ENCODE data around the gene STAG1.
"Not testable (repeated sequence)": the region's sequence is repeated elsewhere in the genome, so short reads cannot be mapped to it uniquely, and the experiment has no call there.

STAG1 gene

DNA sequence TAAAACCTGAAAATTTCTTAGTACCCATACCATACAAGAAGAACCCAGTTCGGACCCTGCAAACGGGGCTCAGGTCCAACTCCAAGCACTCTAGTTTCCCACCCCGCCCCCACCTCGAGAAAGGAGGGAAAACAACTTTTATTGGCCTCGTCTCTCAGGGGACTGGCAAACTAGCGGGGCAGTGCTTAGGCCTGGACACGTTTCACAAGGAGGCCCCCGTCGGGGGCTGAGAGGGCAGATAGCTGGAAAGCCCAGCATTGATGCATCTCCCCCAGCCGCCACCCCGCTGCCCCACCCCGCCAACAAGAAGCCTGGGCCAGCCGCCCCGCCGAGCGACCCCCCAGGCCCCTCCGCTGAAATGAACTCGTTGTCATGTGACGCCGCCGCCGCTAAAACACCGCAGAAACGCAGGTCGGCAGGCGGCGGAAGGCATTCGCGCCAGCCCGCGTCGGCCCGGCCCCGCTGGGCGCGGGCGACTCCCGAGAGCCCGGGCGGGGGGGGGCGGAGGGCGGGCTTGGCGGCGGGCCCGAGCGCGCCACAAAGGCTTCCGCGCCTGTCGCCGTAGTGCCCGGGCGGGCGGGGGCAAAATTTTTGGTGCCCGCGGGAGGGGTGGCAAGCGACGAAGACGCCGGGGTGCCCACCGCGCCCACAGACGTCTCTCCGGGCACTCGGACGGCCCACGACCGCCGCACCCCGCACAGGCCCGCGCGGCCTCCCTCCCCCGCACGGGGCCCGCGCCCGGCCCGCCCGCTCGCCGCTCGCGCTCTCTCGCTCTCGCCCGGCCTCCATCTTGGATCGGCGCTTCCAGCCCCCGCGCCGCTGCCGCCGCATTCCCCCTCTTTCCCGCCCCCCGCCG lies 634 bp downstream of the STAG1 start:
- Mint-ChIP-seq H3K4me3 (peak overlapping the region; percentile 71), H3K36me3 (peaks cover 27% of the 10 kb centered on the region), H3K4me1 (peaks cover 49% of the 10 kb centered on the region), H3K9me3 (no peaks in the 10 kb centered on the region), H3K27ac (peak overlapping the region; percentile 94)
- DNase-seq (ENCODE audit: low spot score in 2 of 2) = peak; percentile 56 to 80
- ATAC-seq = peak; percentile 45

- Mint-ChIP-seq H3K27ac (peak overlapping the region; percentile 94), H3K9me3 (no peaks in the 10 kb centered on the region), H3K4me1 (peaks cover 54% of the 10 kb centered on the region), H3K4me3 (peak overlapping the region; percentile 71), H3K36me3 (peaks cover 34% of the 10 kb centered on the region)
- ATAC-seq (no peak), DNase-seq (ENCODE audit: low spot score in 2 of 2) (no peak)
Observed at GRCh38 chr3:136750897-136751315, 1.3 kb downstream of the STAG1 start.

DNA sequence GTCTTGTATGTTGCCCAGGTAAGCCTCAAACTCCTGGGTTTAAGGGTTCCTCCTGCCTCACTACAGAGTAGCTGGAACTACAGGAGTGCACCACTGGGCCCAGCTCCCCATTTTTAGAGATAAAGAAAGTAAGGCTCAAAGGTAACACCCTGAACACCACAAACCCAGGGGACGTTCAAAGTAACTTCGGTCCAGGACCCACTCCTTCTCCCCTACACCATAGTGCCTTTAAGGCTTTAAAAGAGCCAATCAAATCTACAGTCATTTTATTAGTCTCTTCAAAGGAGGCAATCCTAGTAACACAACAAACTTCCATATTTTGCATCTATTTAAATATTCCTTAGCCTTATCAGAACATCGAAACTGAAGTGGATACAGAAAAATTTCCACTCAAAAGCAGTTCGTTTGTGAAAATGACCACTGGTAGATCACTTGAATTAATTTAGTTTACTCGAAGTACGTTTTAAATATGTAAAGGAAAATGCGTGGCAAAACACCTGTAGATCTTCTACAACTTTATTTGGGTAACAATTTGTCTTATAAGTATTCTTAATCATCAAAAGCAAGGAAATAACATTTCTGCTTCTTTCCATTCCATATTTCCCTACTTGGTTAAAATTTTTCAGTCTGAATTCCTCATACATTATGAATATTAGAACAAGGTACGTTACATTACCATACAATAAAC lies 1.8 kb downstream of the STAG1 start:
- peaks cover 57% of the 10 kb centered on the region for H3K4me1 Mint-ChIP-seq
- DNase-seq (ENCODE audit: low spot score in 2 of 2) (no peak), ATAC-seq (no peak)
- peak overlapping the region; percentile 71 for H3K4me3 Mint-ChIP-seq
- peaks cover 35% of the 10 kb centered on the region for H3K36me3 Mint-ChIP-seq
- peak overlapping the region; percentile 94 for H3K27ac Mint-ChIP-seq
- H3K9me3 Mint-ChIP-seq = no peaks in the 10 kb centered on the region

DNA sequence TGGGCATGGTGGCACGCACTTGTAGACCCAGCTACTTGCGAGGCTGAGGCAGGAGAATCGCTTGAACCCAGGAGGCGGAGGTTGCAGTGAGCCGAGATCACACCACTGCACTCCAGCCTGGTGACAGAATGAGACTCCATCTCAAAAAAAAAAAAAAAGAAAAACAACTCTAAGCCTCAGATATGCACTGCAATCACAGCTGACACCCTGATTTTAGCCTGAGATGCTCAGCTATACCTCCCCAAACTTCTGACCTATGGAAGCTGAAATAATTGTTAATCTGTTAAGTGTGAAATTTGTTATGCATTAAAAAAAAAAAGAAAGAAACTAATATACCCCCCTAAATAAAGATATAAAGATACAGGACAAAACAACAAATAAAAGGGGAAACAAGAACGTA lies 2.6 kb downstream of the STAG1 start:
- not testable (repeated sequence) for ATAC-seq; H3K9me3 Mint-ChIP-seq; DNase-seq (ENCODE audit: low spot score in 2 of 2)
- Mint-ChIP-seq H3K27ac (peak overlapping the region; percentile 94), H3K4me3 (peak overlapping the region; percentile 71), H3K36me3 (peaks cover 42% of the 10 kb centered on the region), H3K4me1 (peaks cover 60% of the 10 kb centered on the region)

GRCh38 chr3:136749091-136749490 lies 3.1 kb downstream of the STAG1 start:
- peaks cover 43% of the 10 kb centered on the region for H3K36me3 Mint-ChIP-seq
- no peaks in the 10 kb centered on the region for H3K9me3 Mint-ChIP-seq
- ATAC-seq = no peak
- peaks cover 57% of the 10 kb centered on the region for H3K4me1 Mint-ChIP-seq
- H3K4me3 Mint-ChIP-seq = peak overlapping the region; percentile 71
- H3K27ac Mint-ChIP-seq = peak overlapping the region; percentile 94
- no peak for DNase-seq (ENCODE audit: low spot score in 2 of 2)

DNA sequence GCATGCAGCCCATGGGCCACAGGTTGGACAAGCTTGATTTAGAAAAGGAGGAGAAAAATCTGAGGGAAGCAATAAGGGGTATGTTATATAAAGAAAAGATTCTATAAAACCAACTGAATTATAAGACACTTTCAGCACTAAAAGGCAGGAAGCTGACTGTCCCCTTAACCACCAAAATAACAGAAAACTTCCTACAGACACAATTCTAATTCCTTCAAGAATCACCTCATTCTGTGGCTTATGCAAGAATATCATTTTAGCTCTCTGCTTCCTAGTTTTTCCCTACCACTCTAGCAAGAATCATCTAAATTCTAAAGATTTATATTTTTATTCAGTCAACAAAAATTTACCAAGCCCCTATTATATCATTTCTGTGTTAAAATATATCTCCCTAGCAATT lies 6.3 kb downstream of the STAG1 start:
- H3K36me3 Mint-ChIP-seq = peaks cover 24% of the 10 kb centered on the region
- H3K4me3 Mint-ChIP-seq = no peak overlapping the region
- H3K9me3 Mint-ChIP-seq = peaks cover 2% of the 10 kb centered on the region
- H3K4me1 Mint-ChIP-seq = peaks cover 47% of the 10 kb centered on the region
- DNase-seq (ENCODE audit: low spot score in 2 of 2) = no peak
- ATAC-seq = no peak
- H3K27ac Mint-ChIP-seq = peak overlapping the region; percentile 51

DNA sequence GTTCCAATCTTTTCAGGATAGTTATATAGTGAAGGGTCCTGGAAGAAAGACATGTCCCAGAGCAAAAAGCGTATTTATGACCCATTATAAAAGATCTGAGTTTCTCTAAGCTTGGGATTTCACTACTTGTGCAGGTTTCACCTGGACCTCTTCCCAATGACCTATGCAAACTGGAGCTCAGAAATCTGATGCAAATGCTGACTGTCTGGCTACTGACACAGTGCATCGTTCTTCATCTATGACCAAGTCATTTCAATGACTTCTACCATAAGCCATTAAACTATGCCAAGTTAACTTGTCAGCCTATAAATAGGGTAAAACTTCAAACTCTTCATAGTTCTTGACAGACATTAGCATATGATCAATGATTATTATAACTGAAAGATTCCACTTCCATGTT lies 11.1 kb downstream of the STAG1 start:
- peaks cover 38% of the 10 kb centered on the region for H3K4me1 Mint-ChIP-seq
- H3K36me3 Mint-ChIP-seq = peaks cover 20% of the 10 kb centered on the region
- no peak overlapping the region for H3K27ac Mint-ChIP-seq
- ATAC-seq = no peak
- H3K9me3 Mint-ChIP-seq = peaks cover 2% of the 10 kb centered on the region
- no peak for DNase-seq (ENCODE audit: low spot score in 2 of 2)
- no peak overlapping the region for H3K4me3 Mint-ChIP-seq

GRCh38 chr3:136740351-136740958 lies 11.7 kb downstream of the STAG1 start:
- ATAC-seq = no peak
- peaks cover 36% of the 10 kb centered on the region for H3K4me1 Mint-ChIP-seq
- H3K4me3 Mint-ChIP-seq = no peak overlapping the region
- DNase-seq (ENCODE audit: low spot score in 2 of 2) = no peak
- H3K36me3 Mint-ChIP-seq = peaks cover 18% of the 10 kb centered on the region
- H3K9me3 Mint-ChIP-seq = peaks cover 2% of the 10 kb centered on the region
- no peak overlapping the region for H3K27ac Mint-ChIP-seq

- not testable (repeated sequence) for H3K9me3 Mint-ChIP-seq; DNase-seq (ENCODE audit: low spot score in 2 of 2); H3K4me3 Mint-ChIP-seq; H3K36me3 Mint-ChIP-seq; ATAC-seq
- peaks cover 44% of the 10 kb centered on the region for H3K4me1 Mint-ChIP-seq
- peak overlapping the region; percentile 20 for H3K27ac Mint-ChIP-seq
Observed at GRCh38 chr3:136736950-136737349, 15.2 kb downstream of the STAG1 start.

GRCh38 chr3:136735103-136735502 lies 17.1 kb downstream of the STAG1 start:
- peak overlapping the region; percentile 9 for H3K27ac Mint-ChIP-seq

GRCh38 chr3:136734382-136735070 lies 17.7 kb downstream of the STAG1 start:
- Mint-ChIP-seq H3K4me3 (no peak overlapping the region), H3K36me3 (peaks cover 10% of the 10 kb centered on the region), H3K9me3 (no peaks in the 10 kb centered on the region), H3K27ac (peak overlapping the region; percentile 9), H3K4me1 (peaks cover 48% of the 10 kb centered on the region)
- DNase-seq (ENCODE audit: low spot score in 2 of 2) (no peak), ATAC-seq (peak; percentile 48)

More at GRCh38 chr3:136735103-136735502, 17.1 kb downstream of the STAG1 start:
- ATAC-seq = no peak
- H3K36me3 Mint-ChIP-seq = peaks cover 10% of the 10 kb centered on the region
- no peak for DNase-seq (ENCODE audit: low spot score in 2 of 2)
- peaks cover 48% of the 10 kb centered on the region for H3K4me1 Mint-ChIP-seq
- no peaks in the 10 kb centered on the region for H3K9me3 Mint-ChIP-seq
- no peak overlapping the region for H3K4me3 Mint-ChIP-seq

DNA sequence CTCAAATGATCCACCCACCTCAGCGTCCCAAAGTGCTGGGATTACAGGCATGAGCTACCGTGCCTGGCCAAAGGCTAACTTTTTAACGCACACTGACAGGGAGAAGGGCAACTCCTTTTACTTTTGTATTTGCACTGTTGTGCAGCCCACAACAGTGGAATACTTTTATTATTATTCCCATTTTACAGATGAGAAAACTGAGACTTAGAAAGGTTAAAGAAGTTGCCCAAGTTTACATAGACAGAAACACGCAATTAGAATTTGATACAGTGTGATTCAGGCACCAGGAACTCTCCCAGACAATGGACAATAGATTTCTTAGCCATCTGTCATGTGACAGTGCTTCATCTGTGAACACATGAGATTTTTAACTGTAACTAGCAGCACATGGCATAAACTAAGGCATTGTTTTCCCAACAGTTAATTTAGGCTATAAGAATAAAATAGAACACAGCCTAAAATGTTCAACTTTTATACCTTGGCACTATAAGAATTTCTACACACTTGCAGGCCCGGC lies 18.8 kb downstream of the STAG1 start:
- Mint-ChIP-seq H3K27ac (no peak overlapping the region), H3K9me3 (no peaks in the 10 kb centered on the region), H3K4me1 (peaks cover 54% of the 10 kb centered on the region), H3K36me3 (peaks cover 10% of the 10 kb centered on the region), H3K4me3 (no peak overlapping the region)
- ATAC-seq = no peak
- DNase-seq (ENCODE audit: low spot score in 2 of 2) = no peak

GRCh38 chr3:136731274-136731884 lies 20.8 kb downstream of the STAG1 start:
- no peak for DNase-seq (ENCODE audit: low spot score in 2 of 2)
- peak overlapping the region; percentile 0 for H3K27ac Mint-ChIP-seq

GRCh38 chr3:136730595-136731273 lies 21.4 kb downstream of the STAG1 start:
- ATAC-seq (peak; percentile 85), DNase-seq (ENCODE audit: low spot score in 2 of 2) (no peak)
- H3K36me3 Mint-ChIP-seq = no peaks in the 10 kb centered on the region
- H3K9me3 Mint-ChIP-seq = no peaks in the 10 kb centered on the region
- peaks cover 56% of the 10 kb centered on the region for H3K4me1 Mint-ChIP-seq
- no peak overlapping the region for H3K4me3 Mint-ChIP-seq
- peak overlapping the region; percentile 0 for H3K27ac Mint-ChIP-seq

More at GRCh38 chr3:136731274-136731884, 20.8 kb downstream of the STAG1 start:
- Mint-ChIP-seq H3K4me3 (no peak overlapping the region), H3K4me1 (peaks cover 54% of the 10 kb centered on the region), H3K36me3 (peaks cover 3% of the 10 kb centered on the region), H3K9me3 (no peaks in the 10 kb centered on the region)
- ATAC-seq = no peak

All from stimulated activated effector memory CD8-positive, alpha-beta T cell treated with anti-CD3 and anti-CD28 coated beads, Interleukin-12 subunit alpha, Interleukin-12 subunit beta, amount 100 ng/mL, for 72 hours (primary cell).